NOMO-1 treated with DMSO at 0.1 percent for 48 hours (cell line): ENCODE data around the gene COL15A1.

Experiments
- DNase-seq: peaks from one replicate; lab custom pipeline; 2025; ENCODE audit not compliant: unreplicated experiment; lab: John Stamatoyannopoulos, UW

The COL15A1 gene

DNA sequence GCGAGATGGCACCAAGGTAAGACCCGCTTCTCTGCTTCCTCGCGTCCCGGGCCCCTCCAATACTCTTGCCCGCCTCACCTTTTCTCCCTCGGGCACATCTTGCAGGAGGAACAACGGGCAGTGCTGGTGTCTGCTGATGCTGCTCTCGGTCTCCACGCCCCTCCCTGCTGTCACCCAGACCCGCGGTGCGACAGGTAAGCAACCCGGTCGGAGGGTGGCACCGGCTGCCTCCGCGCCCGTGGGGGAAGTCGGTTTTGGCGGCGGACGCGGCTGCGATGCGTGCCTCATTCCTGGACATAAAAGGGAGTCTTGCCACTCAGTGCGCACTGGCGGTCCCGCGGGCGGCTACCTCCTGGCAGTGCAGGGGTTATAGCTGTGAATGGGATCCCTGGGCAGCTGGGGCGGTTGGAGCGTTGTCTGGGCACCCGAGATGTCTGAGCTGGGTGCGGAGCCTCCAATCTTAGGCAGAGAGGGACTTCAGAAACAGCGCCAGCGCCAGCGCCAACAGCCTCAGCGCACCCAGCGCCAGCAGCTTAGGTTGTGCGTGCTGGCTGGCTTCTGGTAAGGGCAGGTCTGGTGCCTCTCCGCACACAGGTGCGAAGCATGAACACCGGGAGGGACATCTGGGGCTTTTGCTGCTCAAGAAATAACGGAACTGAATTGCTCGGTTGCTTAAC, 488 bp downstream of the COL15A1 start:
- DNase-seq, result peak; percentile 5

DNA sequence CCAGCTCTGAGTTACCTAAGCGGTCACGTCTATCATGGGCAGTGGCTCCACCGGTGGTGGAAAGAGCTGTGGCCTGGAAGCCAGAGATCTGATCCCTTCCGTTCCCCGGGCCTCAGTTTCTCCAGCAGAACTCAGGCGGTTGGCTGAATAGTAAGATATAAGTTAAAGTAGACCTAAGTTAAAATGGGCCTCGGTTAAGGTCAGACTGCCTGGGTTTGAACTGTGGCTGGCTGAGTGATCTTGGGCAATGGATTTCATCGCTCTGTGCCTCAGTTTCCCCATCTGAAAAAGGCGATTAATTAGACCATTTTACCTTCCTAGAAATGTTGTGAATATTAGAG, 997 bp downstream of the COL15A1 start:
- no peak for DNase-seq

DNA sequence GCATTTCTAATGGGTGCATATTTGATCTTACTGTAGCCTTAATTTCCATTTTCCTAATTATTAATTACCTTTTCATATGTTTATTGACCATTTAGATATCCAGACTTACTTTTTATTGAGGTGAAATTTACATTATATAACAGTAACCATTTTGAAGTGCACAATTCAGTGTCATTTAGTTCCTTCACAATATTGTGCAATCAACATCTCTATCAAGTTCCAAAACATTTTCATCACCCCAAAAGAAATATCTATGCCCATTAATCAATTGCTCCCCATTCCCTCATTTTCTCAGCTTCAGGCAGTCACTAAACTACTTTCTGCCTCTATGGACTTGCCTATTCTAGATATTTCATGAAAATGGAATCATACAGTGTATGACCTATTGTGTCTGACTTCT, 5.9 kb downstream of the COL15A1 start:
- no peak for DNase-seq

DNA sequence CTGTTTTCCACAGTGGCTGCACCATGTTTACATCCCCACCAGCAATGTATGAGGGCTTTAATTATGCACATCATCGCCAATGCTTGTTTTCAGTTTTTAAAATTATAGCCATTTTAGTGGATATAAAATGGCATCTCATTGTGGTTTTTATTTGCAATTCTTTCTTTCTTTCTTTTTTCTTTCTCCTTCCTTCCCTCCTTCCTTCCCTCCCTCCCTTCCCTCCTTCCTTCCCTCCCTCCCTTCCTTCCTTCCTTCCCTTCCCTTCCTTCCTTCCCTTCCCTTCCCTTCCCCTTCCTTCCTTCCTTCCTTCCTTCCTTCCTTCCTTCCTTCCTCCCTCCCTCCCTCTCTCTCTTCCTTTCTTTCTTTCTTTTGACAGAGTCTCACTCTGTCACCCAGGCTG, 6.6 kb downstream of the COL15A1 start:
- no peak for DNase-seq

DNA sequence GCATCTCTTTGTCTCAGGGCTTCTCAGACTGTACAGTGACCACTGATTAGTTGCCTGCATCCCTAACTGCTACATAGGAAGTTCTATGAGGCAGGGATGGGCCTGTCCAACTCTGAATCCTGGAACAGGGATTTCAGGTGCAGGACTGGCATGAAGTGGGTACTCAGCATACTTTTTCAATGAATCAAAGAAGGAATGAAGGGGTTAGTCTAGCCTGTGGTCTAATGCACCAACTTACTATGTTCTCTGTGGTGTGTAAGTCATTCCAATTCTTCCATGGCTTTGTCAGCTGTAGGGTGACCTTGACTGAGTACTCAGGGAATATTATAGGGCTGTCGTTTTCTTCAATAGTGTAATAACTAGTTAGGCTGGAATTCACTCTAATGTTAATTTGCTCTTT, 8.3 kb downstream of the COL15A1 start:
- no peak for DNase-seq

DNA sequence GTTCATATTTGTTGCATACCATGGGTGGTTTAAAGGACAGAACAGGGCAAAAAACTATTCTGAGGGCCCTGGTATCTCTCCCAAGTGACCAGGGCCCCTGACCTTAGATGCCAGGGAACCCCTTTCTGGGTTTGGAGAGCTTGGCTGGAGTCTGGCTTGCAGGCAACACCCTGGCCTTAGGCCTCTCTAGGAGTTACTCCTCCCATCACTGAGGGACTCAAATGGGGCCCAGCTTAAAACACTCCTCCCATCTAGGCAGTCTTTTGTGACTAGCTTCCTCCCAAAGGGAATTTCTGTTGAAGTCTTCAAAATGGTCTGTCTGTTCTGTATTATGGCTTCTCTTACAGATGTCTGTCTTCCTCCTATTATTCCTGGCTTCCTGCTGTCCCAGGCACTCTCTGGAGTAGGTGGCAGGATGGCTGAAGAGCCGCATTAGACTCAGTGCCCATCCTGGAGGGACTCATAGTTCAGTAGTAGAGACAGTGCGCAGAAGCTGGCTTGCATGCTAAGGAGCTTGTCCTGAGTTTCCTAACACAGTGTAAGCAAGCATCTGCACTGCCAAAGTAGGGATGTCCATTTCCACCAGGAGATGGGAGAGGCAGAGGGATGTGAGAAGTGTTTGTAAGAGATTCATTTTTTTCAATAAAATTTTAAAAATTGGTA, 10.0 kb downstream of the COL15A1 start:
- no peak for DNase-seq

DNA sequence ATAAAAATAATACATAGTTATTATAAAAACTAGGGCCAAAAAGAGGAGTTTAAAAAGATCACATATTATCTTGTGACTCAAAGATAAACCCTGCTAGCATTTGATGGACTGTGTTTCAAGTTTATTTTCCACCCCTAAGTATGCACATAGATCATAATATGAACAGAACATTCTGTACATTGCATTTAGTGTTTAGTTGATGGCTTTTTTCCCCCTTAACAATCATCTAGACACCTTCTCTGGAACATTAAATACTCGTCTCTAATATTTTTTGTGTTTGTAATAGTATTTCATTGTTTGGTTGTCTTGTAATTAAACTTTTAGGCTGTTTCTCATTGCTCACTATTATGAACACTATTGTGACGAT, 10.5 kb downstream of the COL15A1 start:
- DNase-seq, result no peak

DNA sequence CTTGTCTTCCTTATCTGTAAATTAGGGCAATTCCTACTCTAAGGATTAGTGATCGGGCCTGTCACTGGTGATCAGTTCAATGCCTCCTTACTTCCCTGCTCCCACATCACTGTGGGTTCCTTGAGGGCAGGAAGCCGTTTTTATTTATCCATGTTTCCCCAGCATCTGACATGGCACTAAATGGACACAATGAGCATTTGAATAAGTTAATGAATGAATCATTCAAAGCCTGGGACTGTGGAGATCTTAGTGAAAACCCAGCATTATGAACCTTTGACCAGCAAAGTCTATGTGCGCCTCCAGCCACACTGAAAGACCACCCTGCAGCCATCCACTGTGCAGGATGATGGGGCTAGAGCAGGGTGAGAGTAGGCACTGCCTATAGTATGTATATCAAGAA, 11.6 kb downstream of the COL15A1 start:
- no peak for DNase-seq

DNA sequence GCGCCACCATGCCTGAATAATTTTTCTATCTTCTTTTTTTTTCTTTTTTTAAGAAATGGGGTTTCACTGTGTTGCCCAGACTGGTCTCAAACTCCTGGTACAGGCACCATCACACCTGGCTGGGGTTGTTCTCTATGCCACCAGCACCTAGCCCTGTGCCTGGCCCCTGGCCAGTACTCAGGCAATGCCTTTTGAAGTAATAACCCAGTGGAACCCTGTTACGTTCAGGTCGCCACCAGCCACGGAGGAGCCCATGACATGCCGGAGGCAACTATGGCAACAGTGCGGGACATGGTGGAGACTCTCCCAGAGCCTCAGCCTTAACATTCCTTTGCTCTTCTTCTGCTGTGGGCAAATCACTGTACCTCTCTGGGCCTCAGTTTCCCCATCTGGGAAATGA, 14.1 kb downstream of the COL15A1 start:
- DNase-seq, result no peak

DNA sequence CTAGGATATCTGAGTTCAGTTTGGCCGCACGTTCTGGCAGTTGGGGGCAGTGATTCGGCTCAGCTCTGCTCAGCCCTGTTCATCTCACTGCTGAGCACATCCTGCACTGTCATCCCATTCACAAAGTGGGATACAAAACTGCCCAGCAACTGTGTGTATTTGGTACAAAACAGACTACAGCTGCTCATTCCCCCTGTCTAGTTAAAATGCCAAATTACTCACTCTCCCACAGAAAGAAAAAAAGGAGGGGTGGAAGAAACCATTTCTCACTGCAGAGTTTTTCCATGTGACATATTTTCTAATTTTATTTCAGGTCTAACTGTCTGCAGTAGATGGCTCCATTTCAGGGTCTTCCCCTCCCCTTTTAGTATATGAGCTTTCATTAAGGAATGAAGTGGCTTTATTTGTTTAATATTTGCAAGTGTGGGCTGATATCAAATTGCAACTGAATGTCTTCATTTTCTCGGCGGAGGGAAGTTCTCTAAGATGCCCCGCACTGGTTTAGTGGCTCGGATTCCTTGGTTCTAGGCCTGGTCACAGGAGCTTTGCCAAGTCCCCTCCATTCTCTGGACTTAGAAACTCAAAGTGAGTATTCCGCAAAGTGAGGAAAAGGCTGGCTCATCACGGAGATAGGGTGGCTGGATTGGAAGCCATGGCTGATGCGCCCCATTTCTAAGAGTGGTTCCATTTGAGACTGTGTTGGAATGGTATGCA, 14.7 kb downstream of the COL15A1 start:
- DNase-seq, result no peak

DNA sequence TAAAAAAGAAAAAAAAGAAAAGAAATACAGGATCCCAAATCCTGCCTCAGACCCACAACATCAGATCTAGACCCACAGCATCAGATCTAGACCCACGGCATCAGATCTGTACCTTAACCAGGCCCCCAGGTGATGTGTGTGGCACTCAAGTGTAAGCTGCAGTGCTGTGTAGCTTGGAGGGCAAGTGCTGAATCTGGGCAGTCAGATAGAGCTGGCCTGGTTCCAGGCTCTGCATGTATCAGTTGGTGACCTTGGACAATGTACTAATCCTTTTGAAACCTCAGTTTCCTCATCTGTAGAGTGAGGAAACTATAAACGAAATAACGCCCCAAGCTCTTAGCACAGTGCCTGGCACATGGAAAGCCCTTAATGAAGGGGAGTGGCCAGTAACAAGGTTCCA, 16.7 kb downstream of the COL15A1 start:
- DNase-seq, result no peak

DNA sequence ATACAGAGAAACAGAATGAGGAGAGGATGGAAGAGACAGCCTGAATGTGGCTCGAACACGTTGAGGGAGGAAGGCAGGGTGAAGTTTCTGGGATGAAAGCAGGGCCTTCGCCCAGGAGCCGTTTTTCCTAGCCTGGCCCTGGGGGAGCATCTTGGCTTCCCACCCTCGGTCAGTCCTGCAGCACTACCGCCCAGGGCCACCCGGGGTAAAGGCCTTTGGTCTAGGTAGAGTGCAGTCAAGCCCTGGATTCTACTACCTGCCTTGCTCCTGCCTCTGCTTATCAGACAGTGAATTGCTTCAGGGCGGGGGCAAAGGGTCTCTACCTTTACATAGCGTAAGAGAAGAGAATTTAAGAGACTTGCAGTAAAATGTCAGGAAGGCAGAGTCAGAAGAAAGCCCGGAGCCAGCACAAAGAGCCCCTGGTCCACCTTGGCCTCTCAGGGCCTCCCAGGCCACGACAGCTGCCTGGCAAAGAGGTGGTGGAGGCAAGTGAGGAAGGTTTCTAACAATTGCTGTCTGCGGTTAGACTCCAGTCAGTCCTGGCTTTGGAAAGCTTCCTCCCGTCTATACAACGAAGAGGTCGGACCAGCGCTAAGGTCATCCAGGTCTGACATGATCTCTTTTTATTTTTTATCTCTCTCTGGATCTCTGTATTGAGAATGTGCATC, 17.9 kb downstream of the COL15A1 start:
- DNase-seq, result no peak

DNA sequence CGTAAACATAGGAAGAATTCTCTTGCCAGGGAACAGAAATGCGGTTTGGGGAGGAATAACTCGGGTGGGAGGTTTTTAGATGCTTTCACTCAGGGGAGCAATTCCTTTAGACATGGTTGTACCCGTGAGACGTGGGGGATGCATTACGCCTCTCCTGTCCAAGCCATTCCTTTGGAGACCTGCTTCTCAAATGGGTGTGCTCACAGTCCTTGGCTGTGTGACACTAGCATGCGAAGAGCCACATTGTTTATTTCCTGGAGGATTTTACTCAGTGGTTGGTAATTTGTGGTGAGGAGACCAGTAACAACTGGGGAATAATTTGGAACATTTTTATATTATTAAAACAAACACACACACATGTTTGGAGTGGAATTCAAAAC, 18.5 kb downstream of the COL15A1 start:
- no peak for DNase-seq

DNA sequence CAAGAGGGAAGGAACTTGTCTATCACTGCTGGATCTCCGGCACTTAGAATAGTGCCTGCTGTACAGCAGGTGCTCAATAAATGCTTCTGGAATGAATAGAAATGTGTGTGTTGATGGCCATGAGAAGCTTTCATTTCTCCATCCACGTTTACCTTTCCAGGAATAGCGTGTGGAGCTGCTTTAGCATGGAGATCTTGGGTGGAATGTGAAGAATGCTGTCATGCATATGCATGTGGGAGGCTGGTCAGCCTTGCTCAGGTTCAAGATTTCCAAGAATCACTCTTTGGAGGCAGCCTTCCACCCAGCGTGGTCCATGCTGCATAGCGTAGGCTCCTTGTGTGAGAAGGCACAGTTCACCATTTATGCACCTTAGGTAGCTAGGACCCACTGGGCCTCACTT, 19.2 kb downstream of the COL15A1 start:
- DNase-seq, result no peak

DNA sequence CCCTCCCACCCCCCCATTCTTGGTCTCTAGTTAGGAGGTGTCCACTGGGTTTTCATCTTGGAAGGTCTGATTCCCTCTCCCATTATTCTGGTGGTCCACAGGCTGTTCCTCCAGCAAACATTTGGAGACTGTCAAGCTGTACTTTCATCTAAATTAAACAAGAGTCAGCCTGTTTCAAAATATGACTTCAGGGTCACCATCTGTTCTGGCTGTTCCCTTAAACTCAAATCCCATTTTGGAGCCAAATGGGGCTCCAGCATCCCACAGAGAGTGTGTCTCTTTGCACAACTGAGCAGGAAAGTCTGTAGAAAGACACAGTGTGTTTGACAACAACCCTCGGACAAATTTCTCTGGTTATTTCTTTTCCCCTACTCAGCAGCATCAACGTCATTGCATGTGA, 20.5 kb downstream of the COL15A1 start:
- DNase-seq, result no peak

DNA sequence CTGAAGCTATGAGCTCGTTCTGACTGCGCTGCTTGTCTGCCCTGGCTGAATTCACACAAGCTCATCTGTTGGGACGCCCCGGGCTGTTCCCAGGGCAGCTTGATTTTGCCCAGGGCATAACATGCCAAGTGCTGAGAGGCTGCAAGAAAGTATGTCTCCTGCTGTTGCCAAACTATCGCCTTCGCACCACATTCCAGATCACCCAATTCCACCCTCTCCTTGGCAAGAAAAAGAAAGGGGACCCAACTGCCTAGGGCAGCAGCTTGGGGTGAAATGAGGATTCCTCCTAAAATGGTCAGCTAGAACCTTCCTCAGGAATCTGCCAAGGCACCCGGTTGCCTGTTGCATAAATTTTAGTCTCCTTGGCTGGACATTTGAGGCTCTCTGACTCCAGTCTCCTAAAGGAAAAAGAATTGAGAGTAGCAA, 21.2 kb downstream of the COL15A1 start:
- no peak for DNase-seq

DNA sequence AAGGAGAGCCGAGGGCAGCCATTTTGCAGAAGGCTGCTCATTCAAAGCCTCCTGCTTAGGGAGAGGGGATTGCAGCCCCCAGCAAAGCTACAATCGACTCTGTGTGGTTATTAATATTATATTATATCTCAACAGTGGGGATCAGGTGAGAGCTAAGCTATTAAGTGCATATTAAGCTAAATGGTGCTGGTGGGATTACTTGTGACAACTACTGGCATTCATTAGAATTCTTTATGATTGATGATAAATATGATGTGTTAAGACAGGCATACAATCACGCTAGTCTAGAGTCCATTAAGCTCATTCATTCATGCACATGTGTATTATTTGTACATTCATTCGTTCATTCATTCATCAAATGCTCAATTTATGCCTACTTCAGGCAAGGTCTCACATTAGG, 23.0 kb downstream of the COL15A1 start:
- DNase-seq, result no peak

DNA sequence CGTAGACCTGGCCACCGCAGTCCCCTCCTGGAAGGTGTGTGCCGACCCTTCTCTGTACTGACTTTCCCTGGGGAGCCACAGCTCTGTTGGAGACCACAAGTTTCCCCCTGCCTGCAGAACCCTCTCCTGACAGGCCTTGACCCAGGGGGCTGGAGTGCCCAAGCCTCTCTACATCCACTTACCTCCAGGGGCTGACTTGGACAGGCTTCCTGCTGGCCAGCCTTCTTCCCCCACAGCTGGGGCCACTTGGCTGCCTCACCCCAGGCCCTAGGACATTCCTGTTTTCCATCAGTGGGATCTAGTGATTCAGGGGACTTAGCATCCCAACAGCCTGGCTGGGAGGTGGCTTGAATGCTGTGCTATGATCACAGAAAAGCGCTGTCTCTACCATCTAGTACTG, 23.6 kb downstream of the COL15A1 start:
- DNase-seq, result no peak

DNA sequence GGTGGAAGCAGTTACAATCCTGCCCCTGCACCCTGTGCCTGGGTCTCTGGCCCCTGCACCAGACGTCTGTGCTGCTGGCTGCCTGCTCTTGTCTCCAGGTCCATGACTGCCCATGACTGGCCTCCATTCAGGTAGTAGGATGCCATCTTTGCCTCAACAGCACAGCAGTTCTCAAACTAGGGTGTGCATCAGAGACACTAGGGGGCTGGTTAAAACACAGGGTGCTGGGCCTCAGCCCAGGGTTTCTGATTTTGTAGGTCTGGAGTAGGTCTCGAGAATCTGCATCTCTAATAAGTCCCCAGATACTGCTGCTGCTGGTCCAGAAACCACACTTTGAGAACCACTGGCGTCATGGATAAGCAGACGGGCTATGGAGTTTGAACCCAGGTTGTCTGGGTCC, 24.0 kb downstream of the COL15A1 start:
- DNase-seq, result no peak

DNA sequence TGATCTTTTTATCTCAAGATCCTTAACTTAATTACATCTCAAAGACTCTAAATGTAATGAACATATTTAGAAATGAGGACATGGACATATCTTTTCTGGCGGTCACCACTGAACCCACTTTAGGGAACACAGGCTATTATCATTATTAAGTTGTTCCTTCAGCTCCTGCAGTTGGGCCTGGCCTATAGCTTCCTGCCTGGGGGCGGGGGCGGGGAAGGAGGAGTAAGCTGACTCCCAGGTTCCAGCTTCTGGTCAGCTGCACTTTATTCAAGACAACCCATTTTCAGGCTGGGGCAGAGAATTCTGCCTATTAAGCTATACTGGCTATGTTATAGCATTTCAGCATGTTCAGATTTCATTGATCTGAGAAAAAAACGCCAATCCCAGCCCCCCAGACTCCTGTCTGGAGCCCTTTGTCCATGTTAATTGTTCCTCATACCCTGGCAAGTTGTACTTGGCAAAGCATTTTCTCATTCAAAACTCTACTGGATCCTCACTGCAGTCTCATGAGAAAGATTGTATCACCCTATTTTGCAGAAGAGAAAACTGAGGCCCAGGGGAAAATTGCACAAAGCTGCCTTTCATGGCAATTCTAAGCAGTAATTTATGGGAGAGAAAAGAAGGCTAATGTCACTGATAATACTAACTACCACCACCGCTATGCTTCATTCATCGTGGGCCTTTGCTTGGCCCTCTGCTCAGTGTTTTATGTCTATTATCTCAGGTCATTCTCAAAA, 25.1 kb downstream of the COL15A1 start:
- DNase-seq, result no peak

DNA sequence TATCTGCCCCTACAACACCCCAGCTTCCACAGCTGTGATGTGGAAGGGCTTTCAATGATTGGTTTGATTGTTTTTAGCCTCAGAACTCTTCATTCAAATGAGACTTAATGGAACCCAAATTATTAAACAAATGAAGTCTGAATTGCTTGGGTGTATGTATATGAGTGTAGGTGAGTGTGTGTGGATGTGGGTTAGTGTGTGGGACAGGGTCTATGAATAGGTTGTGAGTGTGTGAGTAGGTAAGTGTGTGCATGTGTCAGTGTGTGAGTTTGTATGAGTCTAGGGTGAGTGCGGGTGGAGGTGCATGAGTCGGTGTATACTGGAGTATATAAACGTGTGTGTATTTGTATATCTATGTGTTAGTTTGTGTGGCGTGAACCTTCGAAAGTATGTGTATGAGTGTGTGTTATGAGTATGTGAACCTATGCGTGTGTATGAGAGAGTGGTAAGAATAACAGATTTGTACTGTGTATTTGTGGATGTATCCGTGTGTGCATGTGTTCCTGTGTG, 26.9 kb downstream of the COL15A1 start:
- DNase-seq, result no peak
